T-helper 9 cell (primary cell): ENCODE results near the gene DIP2C.
"Not testable (repeated sequence)": the region's sequence is repeated elsewhere in the genome, so short reads cannot be mapped to it uniquely, and the experiment has no call there.

Experiments
- DNase-seq: peaks from one replicate; pipeline ENCODE4 v3.0.0-alpha.2; 2020

Gene DIP2C

GRCh38 chr10:310976-311639, 378.4 kb downstream of the DIP2C start:
- DNase-seq: no peak

- no peak for DNase-seq
Observed at GRCh38 chr10:310371-310770, 379.1 kb downstream of the DIP2C start.

GRCh38 chr10:308572-309085, 380.8 kb downstream of the DIP2C start:
- DNase-seq: no peak

- DNase-seq: no peak
Observed at GRCh38 chr10:308101-308500, 381.4 kb downstream of the DIP2C start.

- no peak for DNase-seq
Observed at GRCh38 chr10:307659-308058, 381.8 kb downstream of the DIP2C start.

GRCh38 chr10:306675-307185, 382.7 kb downstream of the DIP2C start:
- DNase-seq: no peak

- DNase-seq: no peak
Observed at GRCh38 chr10:306007-306674, 383.3 kb downstream of the DIP2C start.

- DNase-seq: no peak
Observed at GRCh38 chr10:305034-305433, 384.4 kb downstream of the DIP2C start.

- DNase-seq: no peak
Observed at GRCh38 chr10:301536-301935, 387.9 kb downstream of the DIP2C start.

- not testable (repeated sequence) for DNase-seq
Observed at GRCh38 chr10:300580-300979, 388.9 kb downstream of the DIP2C start.

GRCh38 chr10:299969-300368, 389.5 kb downstream of the DIP2C start:
- no peak for DNase-seq

- no peak for DNase-seq
Observed at GRCh38 chr10:299512-299911, 390.0 kb downstream of the DIP2C start.

GRCh38 chr10:298033-298432, 391.4 kb downstream of the DIP2C start:
- no peak for DNase-seq

- DNase-seq: no peak
Observed at GRCh38 chr10:297567-297966, 391.9 kb downstream of the DIP2C start.

GRCh38 chr10:293636-294035, 395.8 kb downstream of the DIP2C start:
- no peak for DNase-seq

- DNase-seq: no peak
Observed at GRCh38 chr10:290026-290725, 399.3 kb downstream of the DIP2C start.

GRCh38 chr10:289581-289980, 399.9 kb downstream of the DIP2C start:
- no peak for DNase-seq

- DNase-seq: no peak
Observed at GRCh38 chr10:288316-289200, 400.9 kb downstream of the DIP2C start.

- no peak for DNase-seq
Observed at GRCh38 chr10:287814-288213, 401.7 kb downstream of the DIP2C start.

- DNase-seq: no peak
Observed at GRCh38 chr10:287026-287709, 402.3 kb downstream of the DIP2C start.

GRCh38 chr10:285216-285615, 404.3 kb downstream of the DIP2C start:
- DNase-seq: no peak

- DNase-seq: no peak
Observed at GRCh38 chr10:283916-284356, 405.5 kb downstream of the DIP2C start.
